Measurements from ENCODE around the gene ACBD6.

- TF ChIP-seq CTCF (IDR thresholded peaks at IDR 0.05) (no peak), SIN3A (IDR thresholded peaks at IDR 0.05; ENCODE audit: borderline replicate concordance, insufficient read depth, low read depth, low read length) (no peak), TCF7L2 (IDR thresholded peaks at IDR 0.05; ENCODE audit: low read depth, low read length) (no peak), REST (IDR thresholded peaks at IDR 0.05; ENCODE audit: insufficient read depth in 1 of 2, low read depth in 2 of 2, low read length in 1 of 2) (no peak), POLR2AphosphoS5 (IDR thresholded peaks at IDR 0.05; ENCODE audit: low read depth, low read length) (no peak)
Measured at GRCh38 chr1:180381184-180381580, 121.2 kb downstream of the ACBD6 start.

Data from Panc1 (cell line).